Dedifferentiated amniotic fluid mesenchymal stem cell (primary cell): ENCODE measurements around the gene ACOT7.
A peak's percentile ranks its signal among the peaks of the same experiment; 100 is the strongest.

ENCODE experiments used
- DNase-seq: peaks from one replicate; pipeline ENCODE4 v3.0.0-alpha.2; 2016; ENCODE audit errors: extremely low spot score

ACOT7 gene

DNA sequence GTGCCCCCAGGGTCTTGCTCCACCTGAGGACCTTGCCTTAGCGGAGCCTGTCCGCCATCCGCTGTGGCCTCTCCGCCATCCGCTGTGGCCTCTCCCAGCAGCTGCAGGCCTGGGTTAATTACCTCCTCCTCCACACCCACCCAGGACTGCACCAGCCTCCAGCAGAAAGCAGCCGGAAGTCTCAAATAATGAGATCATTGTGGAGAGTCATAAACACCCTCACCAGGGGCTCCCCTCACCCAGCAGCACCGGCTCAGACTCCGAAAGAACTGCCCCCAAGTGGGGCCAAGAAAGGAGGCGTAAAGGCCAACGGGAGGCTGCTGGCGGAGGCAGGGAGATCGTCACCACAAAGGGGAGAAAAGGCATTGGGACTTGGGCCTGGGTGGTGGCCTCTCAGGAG is 122.0 kb downstream of the ACOT7 start:
- no peak for DNase-seq

- no peak for DNase-seq
Observed at GRCh38 chr1:6271006-6271405, 122.6 kb downstream of the ACOT7 start.

- DNase-seq = no peak
Observed at GRCh38 chr1:6270401-6270800, 123.2 kb downstream of the ACOT7 start.

DNA sequence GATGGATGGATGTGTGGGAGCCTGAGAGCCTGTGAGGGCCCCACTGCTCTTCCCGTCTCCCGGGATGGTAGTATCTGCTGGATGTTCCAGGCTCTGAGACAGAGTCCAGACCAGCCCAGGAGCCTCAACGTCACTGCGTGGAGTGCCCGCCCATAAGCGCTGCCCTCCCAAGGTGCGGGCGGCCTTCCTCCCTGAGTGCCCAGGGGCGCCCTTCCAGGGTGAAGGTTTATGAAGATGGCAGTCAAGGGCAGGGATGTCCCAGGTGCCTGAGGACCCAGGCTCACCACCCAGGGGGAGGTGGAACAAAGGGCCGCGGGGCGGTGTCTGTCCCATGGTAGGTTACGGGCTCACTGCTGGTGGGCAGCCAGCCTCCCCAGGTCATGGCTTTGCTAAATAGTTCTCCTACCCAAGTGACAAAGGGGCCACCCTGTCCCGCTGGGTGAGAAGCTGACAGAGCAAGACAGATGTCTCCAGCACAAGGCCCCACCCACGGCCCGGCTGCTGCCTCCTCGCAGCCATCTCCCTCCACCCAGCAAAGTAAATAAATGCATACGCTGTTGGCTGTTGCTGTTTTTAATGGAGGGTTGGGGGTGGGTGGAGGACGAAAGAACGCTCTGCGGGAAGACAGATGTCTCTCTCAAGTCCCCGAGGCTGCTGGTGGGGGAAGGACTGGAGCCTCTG is 123.7 kb downstream of the ACOT7 start:
- no peak for DNase-seq

DNA sequence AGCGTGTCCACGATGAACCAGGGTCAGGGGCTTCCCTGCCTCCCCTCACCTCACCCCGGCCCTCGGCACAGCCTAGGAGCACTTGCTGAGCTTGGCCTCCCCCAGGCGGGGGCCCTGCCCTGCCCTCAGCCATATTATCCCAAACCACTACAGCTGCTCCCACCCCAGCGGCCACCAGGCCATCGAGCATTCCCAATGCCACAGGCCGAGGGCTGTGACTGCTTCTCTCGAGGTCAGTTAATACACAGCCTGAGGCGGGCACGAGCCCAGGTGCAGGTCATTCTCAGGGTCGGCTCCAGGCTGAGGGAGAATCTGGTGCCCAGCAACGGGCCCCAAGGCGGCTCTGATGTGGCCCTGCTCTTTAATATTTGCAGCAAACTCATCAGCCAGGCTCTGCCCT is 124.3 kb downstream of the ACOT7 start:
- no peak for DNase-seq

DNA sequence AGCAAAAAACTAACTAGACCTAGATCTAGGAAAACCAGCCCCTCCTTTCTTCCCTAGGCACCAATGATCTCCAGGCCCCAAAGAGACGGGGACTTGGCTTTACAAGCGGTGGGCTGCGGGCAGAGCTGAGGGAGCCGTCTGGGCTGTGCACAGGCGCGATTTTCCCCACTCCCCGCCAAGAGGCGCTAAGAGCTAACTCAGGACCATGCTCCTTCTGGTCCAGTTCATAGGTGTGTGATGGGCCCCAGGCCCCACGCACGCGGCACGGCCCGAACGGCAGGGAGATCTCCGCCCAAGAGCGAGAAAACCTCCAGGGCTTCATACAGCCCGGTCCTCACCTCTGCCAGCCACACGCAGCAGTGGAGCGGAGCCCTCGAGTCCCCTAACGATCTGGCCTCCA is 125.2 kb downstream of the ACOT7 start:
- no peak for DNase-seq

DNA sequence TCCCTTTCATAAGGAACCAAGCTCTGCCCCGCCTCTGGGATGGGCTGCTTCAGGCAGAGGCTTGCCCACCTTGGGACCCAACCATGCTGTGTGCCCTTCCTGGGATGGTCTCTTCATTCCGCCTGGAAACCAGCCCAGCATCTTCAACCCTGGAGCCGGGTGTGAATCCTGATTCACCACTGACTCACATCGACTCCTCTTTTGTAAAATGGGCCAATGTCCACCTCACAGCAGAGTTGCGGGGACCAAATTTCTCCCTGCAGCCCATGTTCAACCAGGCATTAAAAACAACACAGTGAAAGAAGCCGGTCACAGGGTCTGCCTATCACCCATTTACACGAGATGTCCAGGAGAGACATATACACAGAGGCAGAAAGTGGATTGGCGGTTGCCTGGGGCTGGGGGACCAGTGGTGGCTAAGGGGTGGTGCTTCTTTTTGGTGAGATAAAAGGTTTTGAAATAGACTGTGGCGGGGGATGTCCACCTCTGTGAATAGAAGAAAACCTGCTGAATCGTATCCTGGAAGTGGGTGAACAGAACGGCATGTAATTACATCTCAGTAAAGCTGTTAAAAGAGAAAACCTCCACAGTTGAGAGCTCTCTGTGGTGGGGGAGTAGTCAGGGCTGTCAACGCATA is 125.8 kb downstream of the ACOT7 start:
- no peak for DNase-seq

- no peak for DNase-seq
Observed at GRCh38 chr1:6266641-6267040, 126.9 kb downstream of the ACOT7 start.

GRCh38 chr1:6265151-6265550 is 128.4 kb downstream of the ACOT7 start:
- DNase-seq = no peak

GRCh38 chr1:6263716-6264115 is 129.9 kb downstream of the ACOT7 start:
- no peak for DNase-seq

- no peak for DNase-seq
Observed at GRCh38 chr1:6262555-6263420, 130.8 kb downstream of the ACOT7 start.

- no peak for DNase-seq
Observed at GRCh38 chr1:6261615-6261995, 132.0 kb downstream of the ACOT7 start.

GRCh38 chr1:6260961-6261614 is 132.5 kb downstream of the ACOT7 start, which contains the start of gene GPR153:
Gene GPR153 (minus strand): TSS chr1:6261098. CDS start chr1:6254905, 6,193 bp downstream.
- no peak for DNase-seq

DNA sequence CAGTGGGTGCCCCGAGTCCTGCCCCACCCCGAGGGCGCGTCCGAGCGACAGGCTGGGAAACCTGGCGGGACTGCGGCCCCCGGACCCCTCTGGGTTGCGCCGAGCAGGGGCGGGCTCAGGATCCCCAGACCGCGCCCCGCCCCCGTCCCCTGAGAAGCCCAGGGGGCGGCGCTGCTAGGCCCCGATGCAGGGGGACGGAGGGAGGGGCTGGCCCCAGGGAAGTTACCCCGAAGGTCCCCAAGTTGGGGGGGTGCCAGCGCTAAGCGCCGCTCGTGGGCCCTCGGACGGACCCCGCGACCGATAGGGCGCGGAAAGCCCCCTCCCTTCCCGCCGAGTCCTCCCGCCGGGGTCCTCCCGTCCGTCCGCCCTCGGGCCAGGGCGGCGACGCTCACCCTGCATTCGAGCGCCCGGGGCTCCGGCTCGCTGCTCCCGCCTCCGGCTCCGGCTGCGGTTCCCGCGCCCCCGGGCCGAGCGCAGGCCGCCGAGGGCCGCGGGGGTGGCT is 133.1 kb downstream of the ACOT7 start:
- DNase-seq = no peak

GRCh38 chr1:6259491-6260362 is 133.8 kb downstream of the ACOT7 start:
- peak; percentile 57 for DNase-seq

DNA sequence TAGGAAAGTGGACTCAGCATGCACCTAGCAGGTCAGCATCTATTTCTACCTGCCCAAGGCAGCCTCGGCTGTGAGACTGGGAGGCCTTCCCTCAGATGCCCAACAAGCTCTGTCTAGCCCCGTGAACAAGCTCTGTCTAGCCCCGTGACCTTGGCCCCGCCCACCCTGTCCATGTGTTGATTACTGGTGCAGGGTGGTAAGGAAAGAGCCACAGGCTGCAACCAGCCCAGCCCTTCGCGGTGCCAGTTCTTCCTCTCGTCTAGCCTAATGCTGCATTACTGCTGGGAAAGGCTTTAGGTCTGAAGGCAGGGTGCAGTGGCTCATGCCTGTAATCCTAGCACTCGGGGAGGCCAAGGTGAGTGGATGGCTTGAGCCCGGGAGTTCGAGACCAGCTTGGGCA is 134.9 kb downstream of the ACOT7 start:
- no peak for DNase-seq

- DNase-seq = no peak
Observed at GRCh38 chr1:6257541-6258069, 136.0 kb downstream of the ACOT7 start.

GRCh38 chr1:6256645-6257044 is 136.9 kb downstream of the ACOT7 start:
- no peak for DNase-seq

GRCh38 chr1:6254691-6255090 is 138.9 kb downstream of the ACOT7 start:
- no peak for DNase-seq

DNA sequence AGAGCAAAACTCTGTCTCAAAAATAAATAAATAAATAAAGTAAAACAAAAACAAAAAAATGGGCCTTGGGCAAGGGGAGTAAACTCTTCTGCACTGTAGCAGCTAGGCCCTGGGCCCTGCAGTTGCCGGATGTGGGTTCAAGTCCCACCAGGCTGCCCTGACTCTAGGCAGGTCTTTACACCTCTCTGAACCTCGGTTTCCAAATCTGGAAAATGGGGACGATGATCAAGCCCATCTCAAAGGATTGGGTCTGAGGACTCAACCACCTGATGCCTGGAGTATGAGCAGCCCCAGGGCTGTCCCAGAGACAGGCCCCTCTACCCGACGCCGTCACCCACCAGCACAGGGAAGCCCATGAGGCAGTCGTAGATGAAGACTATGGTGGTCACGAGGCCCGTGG is 140.2 kb downstream of the ACOT7 start:
- no peak for DNase-seq

DNA sequence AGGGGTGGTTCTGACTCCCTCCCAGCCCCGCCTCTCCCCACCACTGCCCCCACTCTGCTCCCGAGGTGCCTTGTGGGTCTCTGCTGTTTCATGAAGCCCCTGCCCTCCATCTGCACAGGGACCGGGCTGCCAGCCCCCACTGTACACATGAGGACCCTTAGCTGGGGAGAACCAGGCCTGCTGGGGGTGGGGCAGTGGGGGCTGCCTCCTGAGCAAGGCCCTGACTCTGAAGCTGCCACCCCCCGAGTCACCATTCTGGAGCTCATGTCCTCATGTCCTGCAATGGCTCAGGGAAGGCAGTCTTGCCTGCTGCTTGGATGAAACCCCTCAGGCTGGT is 141.2 kb downstream of the ACOT7 start:
- DNase-seq = no peak
